ENCODE measurements around the gene CAPN13.

The CAPN13 gene

DNA sequence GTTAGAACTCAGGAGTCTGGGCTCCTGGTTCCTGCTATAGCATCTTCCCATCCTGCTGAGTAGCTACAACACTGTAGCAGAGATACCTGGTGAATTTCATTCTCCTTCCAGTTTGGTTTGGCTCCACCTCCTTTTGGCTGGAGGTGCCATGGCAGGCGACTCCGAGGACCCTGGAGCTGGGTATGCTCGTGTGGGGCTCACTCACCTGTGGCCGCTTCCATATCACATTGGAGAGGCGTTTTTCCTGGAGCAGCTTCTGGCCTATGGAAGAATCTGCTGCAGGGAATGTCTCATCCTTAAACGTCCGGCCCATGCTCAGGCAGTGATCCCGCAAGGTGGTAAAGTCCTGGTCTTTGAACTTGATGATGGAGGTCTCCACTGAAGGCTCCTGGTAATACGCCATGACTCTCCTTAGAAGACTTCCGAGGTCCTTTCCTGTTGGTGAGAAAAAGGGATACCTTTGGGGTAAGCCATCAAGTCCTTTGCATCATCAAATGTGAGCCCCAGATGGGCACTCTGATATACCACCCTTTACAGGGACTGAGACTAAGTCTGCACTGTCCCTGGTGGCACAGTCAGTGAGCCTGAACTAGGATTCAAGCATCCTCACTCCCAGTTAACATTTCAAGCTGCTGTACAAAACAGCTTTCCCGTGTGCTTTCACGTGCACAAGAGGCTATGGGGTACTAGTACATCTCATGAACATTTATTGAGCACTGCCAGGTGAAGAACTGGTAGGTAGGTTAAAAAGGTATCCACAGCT, 20.1 kb downstream of the CAPN13 start:
- DNase-seq (ENCODE audit: low spot score) = no peak

- no peak for DNase-seq (ENCODE audit: low spot score)
Observed at GRCh38 chr2:30784682-30785081, 22.6 kb downstream of the CAPN13 start.

DNA sequence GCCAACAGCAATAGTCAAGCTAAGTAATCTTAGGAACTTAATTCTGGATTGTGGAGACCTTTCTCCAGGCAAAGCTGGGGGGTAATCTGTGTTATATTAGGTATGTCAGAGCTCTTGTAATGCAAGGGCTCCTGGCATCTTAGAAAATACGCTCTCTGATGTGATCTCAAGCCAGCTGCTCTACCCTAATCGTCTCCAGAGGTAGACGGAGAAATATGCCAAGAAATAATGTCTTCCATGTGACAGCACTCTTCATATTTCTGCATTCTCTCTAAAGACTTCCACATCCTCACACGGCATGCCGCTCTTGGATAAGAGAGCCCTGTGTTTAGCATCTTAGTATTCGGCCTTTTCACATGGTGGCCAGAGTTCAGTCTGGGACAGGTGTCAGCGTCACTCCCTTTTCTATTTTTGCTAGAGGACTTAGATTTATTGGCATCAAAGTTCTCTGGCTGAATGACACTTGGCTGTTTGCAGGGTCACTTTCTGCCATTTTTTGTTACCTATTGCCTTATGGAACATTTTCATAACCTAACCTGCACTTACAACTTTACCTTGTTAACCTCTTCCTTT, 25.2 kb downstream of the CAPN13 start:
- no peak for DNase-seq (ENCODE audit: low spot score)

GRCh38 chr2:30781451-30781850, 25.8 kb downstream of the CAPN13 start:
- DNase-seq (ENCODE audit: low spot score) = no peak

DNA sequence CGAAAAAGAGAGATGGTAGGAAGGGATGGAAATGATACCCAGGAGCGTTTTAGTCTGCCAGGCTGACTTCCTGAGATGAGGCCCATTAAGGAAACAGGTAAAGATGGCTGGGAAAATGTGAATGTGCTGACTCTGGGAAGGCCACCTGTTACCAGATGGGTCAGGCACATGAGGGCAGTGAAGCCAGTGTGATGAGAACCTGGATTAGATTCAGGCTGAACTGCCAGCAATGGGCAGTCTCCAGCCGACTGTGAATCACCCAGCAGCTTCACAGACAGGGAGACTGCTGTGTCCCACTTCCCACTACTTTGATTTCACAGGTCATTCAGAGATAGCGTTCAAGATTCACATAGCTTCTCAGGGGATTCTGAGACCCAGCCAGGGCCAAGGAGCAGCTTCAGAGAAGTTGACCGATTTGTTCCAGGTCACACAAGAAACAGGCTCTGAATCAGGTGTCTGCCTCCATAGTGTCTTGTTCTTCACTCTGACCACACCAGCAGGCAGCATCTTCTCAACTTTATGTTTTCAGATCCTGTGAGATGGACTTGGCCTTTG, 26.4 kb downstream of the CAPN13 start:
- DNase-seq (ENCODE audit: low spot score) = no peak

- DNase-seq (ENCODE audit: low spot score) = no peak
Observed at GRCh38 chr2:30778611-30779010, 28.6 kb downstream of the CAPN13 start.

DNA sequence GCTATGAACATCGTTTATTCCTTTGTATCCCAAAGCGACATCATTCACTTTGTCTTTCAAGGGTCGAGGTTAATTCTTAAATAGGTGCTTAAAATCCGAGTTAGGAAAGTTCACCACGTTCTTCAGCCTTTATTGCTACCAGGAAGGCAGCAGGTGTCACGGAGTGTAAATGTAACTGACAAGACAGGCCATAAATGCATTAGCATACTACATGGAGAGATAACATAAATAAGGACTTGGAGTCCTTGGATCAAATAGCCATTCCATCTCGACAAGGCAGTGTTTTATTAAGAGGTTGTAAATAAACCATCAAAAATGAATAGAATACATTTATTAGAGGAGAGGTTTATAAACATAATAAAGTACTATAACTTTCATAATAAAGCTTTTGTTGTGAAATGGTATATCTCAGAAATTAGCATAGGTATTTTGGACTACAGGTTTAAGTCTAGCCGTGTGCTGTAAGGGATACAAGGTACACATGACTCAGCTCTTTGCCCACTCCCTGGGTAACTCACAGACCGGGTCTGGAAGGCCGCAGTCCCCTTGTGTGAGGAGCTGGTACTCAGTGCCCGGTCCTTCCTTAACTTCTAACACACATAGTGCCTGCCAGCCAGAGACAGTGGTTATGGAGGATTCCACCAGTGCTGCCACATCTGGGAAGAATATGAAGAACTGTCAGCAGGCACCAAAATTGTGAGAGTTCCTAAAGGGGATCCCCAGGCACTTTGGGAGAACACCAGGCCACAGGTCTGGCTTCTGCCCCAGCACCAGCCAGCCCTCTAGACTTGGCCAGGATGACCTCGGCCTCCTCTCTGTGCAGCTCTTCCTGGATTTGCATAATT, 29.4 kb downstream of the CAPN13 start:
- no peak for DNase-seq (ENCODE audit: low spot score)

DNA sequence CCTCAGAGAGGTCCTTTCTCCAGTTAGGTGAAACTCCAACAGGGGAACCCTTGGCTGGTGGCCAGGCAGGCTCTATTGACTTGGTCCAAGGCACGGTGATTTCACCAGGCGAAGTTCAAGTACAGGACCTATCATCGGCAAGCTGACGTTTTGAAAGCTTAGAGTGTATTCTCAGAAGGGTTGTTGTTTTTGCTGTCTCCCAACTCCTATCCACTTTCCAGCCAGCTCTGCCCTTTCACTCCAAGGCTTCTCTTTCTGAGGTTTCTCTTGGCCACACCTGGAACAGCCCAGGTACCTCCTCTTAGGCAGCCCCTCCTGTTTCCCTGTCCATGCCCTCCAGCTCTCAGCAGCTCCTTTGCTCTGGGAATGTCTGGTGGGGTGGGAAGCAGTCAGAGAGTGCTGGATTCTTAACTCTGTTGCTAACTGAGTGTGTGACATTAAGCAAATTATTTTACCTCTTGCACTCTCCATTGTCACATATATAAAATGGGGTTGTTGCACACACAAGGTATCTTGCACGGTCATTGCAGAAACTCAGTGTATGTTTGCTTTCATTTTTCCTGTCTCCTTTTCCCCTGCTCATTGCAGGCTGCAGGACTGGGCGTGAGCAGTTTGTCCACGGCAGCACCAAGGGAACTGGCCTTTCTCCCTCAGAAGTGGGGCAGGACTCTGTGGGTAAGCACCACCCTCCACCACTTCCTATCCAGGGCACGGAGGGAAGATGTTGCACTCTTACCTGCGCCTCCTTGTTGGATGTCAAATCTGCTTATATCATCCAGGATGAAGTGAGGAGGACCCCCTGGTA, 30.2 kb downstream of the CAPN13 start:
- DNase-seq (ENCODE audit: low spot score) = no peak

- DNase-seq (ENCODE audit: low spot score) = no peak
Observed at GRCh38 chr2:30775833-30776232, 31.4 kb downstream of the CAPN13 start.

GRCh38 chr2:30772021-30772705, 35.1 kb downstream of the CAPN13 start:
- no peak for DNase-seq (ENCODE audit: low spot score)

GRCh38 chr2:30770816-30771576, 36.2 kb downstream of the CAPN13 start:
- no peak for DNase-seq (ENCODE audit: low spot score)

DNA sequence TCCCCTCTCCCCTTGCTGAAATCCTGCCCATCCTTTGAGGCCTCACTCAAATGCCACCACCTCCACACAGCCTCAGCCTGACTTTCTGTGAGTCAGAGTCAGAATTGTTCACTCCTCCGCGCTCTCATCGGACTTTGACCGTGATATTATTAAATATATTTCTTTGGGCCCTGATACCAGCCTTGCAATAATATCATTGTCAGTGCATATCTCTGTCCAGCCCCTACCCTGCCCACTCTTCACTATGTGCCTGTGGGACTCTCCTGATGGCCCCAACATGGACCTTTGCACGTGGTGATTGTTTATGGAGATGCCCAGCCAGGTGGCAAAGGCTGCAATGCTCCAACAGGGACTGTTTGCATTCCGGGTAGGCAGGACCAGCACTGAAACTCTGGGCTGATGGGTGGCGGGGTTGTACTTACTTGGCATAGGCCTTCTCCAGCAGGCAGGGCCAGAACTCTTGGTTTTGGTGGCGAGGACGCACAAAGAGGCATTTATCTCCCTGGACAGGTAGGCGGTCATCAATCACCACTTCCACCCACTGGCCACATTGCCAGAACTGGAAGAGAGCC, 37.3 kb downstream of the CAPN13 start:
- DNase-seq (ENCODE audit: low spot score) = no peak

DNA sequence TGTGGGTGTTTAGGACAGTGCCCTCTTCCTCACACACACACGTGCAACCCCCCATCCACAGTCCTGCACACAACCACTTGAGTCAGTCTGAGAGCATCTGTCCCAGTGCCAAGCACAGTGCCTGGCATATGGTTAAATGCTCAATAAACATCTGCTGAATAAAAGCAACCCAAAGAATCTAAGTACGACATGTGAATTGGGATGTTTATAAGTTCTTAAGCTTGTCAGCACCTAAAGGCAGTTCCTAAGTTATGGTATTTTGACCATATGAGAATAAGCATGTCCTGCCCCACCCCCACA, 37.8 kb downstream of the CAPN13 start:
- no peak for DNase-seq (ENCODE audit: low spot score)

GRCh38 chr2:30768708-30769480, 38.4 kb downstream of the CAPN13 start:
- DNase-seq (ENCODE audit: low spot score) = no peak

DNA sequence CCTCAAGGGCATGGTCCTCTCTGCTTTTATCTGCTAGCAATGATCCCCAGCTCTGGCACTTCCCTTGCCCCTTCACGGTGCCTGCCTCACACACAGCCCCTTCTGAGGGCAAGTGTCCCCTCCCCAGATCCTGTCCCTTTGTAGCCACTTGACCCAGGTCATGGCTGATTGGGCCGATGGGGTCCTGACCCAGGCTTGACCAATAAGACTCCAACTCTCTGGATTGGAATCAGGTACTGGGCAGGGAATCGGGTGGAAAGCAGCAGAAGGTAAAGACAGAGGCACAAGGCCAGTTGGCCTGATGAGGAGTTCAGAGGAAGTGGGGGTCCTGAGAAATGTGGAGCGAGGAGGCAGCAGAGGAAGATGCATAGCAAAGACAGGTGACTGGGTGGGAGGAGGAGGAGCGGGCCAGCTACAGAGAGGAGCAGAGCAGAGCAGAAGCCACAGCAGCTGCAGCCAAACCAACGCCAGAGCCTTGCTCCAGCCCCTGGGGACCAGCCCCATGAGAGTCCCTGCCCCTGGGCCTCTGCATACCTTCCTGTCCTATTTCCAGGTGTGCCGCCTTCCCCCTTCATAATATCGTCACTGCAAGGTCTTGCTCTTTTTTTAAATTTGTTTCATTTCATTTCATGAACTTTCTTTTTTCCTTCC, 39.1 kb downstream of the CAPN13 start:
- DNase-seq (ENCODE audit: low spot score) = no peak

DNA sequence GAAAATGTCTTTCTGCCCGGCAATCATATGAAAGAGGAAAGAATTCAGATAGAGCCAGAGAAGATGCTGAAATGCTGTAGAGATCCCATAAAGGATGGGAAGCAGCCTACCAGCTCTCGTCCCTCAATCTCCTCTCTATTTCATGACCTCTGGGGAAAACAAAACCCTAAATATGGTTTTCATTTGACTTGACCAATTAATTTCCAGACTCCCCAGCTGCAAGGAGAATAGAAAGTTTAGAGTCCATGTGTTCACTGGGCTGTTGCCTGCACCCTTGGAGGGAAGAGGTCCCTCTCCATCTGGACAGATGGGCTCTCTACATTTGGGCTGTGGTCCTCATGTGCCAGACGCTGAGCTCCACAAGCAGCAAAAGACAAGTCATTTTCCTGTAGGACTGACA, 40.6 kb downstream of the CAPN13 start:
- no peak for DNase-seq (ENCODE audit: low spot score)

DNA sequence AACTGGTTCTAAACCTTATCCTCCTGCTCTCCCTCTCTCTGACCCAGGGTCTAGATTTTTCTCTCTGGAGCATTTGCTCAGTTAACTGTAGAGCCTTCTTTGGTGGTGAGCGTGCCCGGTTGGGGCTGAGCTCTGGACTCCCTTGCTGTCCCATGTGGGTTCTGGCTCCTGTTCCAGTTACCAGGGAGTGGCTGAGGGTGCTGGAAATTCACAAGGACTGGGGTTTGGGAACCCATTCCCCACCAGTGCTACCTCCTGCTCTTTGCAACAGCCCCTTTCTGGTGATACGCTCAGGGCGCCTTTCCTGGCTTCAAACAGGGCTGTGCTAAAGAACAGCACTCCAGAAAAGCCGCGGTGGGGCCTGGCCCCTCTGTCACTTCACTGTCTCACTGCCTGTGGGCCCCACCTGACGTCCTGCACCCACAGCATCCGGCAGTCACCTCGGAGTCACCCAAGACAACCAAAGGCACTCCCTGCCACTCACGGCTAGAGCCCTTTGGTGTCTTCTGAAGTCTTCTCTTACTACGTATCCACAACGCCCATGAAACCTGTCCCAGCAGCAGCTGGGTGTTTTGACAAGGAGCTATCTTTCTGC, 41.3 kb downstream of the CAPN13 start:
- no peak for DNase-seq (ENCODE audit: low spot score)

GRCh38 chr2:30765191-30765590, 42.1 kb downstream of the CAPN13 start:
- DNase-seq (ENCODE audit: low spot score) = no peak

Measured in CD4-positive, alpha-beta T cell treated with Interleukin-6 at 100 ng/mL for 8 hours (primary cell).